ENCODE measurements around the gene CRISPLD2. TPM values are rescaled to one million over a fixed set of nuclear protein-coding genes. Genes with fewer than 3 reads are reported as not detected.

CRISPLD2 gene
- total RNA-seq, 1 experiment from 2014 or later: 0.28 TPM

GRCh38 chr16:84863481-84863814, 43.7 kb downstream of the CRISPLD2 start:
- DNase-seq (ENCODE audit: unreplicated experiment): no peak
- H3K4me1 Mint-ChIP-seq (ENCODE audit: insufficient read depth, unreplicated experiment): no peaks in the 10 kb centered on the region
- TF ChIP-seq CTCF (IDR thresholded peaks at IDR 0.05; ENCODE audit: unreplicated experiment): no peak
- H3K27ac Mint-ChIP-seq (ENCODE audit: low read depth, unreplicated experiment): no peak overlapping the region
- no TSS peak for BruUV-seq (replicated peaks)
- intact Hi-C loops (cut with micrococcal nuclease): no loop called here
- peaks cover 37% of the 10 kb centered on the region for H3K27me3 Mint-ChIP-seq (ENCODE audit: insufficient read depth, unreplicated experiment)
- ChIA-PET POLR2A (no interaction called here), CTCF (no interaction called here)
- no peaks in the 10 kb centered on the region for H3K36me3 Mint-ChIP-seq (ENCODE audit: insufficient read depth, unreplicated experiment)
- H3K9me3 Mint-ChIP-seq (ENCODE audit: unreplicated experiment): no peaks in the 10 kb centered on the region
- no peak overlapping the region for H3K4me3 Mint-ChIP-seq (ENCODE audit: unreplicated experiment)

GRCh38 chr16:84864326-84864955, 44.7 kb downstream of the CRISPLD2 start:
- CTCF ChIA-PET: interaction anchor here (0.6 to 1.1 kb wide), 2 partner anchors 105 to 138 kb away, joined by 3 read pairs; no protein-coding TSS in a partner anchor
- POLR2A ChIA-PET: no interaction called here
- H3K27me3 Mint-ChIP-seq (ENCODE audit: insufficient read depth, unreplicated experiment): peaks cover 37% of the 10 kb centered on the region

GRCh38 chr16:84867696-84868095, 47.9 kb downstream of the CRISPLD2 start:
- Mint-ChIP-seq H3K36me3 (ENCODE audit: insufficient read depth, unreplicated experiment) (no peaks in the 10 kb centered on the region), H3K9me3 (ENCODE audit: unreplicated experiment) (no peaks in the 10 kb centered on the region), H3K27ac (ENCODE audit: low read depth, unreplicated experiment) (no peak overlapping the region), H3K4me3 (ENCODE audit: unreplicated experiment) (no peak overlapping the region), H3K4me1 (ENCODE audit: insufficient read depth, unreplicated experiment) (no peaks in the 10 kb centered on the region), H3K27me3 (ENCODE audit: insufficient read depth, unreplicated experiment) (peaks cover 37% of the 10 kb centered on the region)
- intact Hi-C loops (cut with micrococcal nuclease): no loop called here
- TF ChIP-seq CTCF (IDR thresholded peaks at IDR 0.05; ENCODE audit: unreplicated experiment): no peak
- DNase-seq (ENCODE audit: unreplicated experiment): no peak
- CTCF ChIA-PET: interaction anchor here (1.4 kb wide), 1 partner anchor 113 kb away, joined by 3 read pairs; no protein-coding TSS in a partner anchor
- no TSS peak for BruUV-seq (replicated peaks)
- POLR2A ChIA-PET: no interaction called here

More at GRCh38 chr16:84864326-84864955, 44.7 kb downstream of the CRISPLD2 start:
- no peak for TF ChIP-seq CTCF (IDR thresholded peaks at IDR 0.05; ENCODE audit: unreplicated experiment)
- H3K36me3 Mint-ChIP-seq (ENCODE audit: insufficient read depth, unreplicated experiment): no peaks in the 10 kb centered on the region
- no TSS peak for BruUV-seq (replicated peaks)
- no peaks in the 10 kb centered on the region for H3K9me3 Mint-ChIP-seq (ENCODE audit: unreplicated experiment)
- no peak overlapping the region for H3K4me3 Mint-ChIP-seq (ENCODE audit: unreplicated experiment)
- H3K27ac Mint-ChIP-seq (ENCODE audit: low read depth, unreplicated experiment): no peak overlapping the region
- DNase-seq (ENCODE audit: unreplicated experiment): no peak
- intact Hi-C loops (cut with micrococcal nuclease): no loop called here
- H3K4me1 Mint-ChIP-seq (ENCODE audit: insufficient read depth, unreplicated experiment): no peaks in the 10 kb centered on the region

- no peaks in the 10 kb centered on the region for H3K36me3 Mint-ChIP-seq (ENCODE audit: insufficient read depth, unreplicated experiment)
- no peak overlapping the region for H3K27ac Mint-ChIP-seq (ENCODE audit: low read depth, unreplicated experiment)
- ChIA-PET CTCF (interaction anchor here (1.4 kb wide), 1 partner anchor 113 kb away, joined by 3 read pairs; no protein-coding TSS in a partner anchor), POLR2A (no interaction called here)
- peaks cover 37% of the 10 kb centered on the region for H3K27me3 Mint-ChIP-seq (ENCODE audit: insufficient read depth, unreplicated experiment)
- H3K9me3 Mint-ChIP-seq (ENCODE audit: unreplicated experiment): no peaks in the 10 kb centered on the region
- BruUV-seq (replicated peaks): no TSS peak
- H3K4me1 Mint-ChIP-seq (ENCODE audit: insufficient read depth, unreplicated experiment): no peaks in the 10 kb centered on the region
- H3K4me3 Mint-ChIP-seq (ENCODE audit: unreplicated experiment): no peak overlapping the region
- intact Hi-C loops (cut with micrococcal nuclease): no loop called here
- no peak for TF ChIP-seq CTCF (IDR thresholded peaks at IDR 0.05; ENCODE audit: unreplicated experiment)
- no peak for DNase-seq (ENCODE audit: unreplicated experiment)
Measured at GRCh38 chr16:84868328-84868727, 48.5 kb downstream of the CRISPLD2 start.

All from MCF 10A (cell line).